Thymus (tissue), 11 donors: Measurements from ENCODE around the gene UBN2. TPM values are rescaled to one million over a fixed set of nuclear protein-coding genes. Genes with fewer than 3 reads are reported as not detected.
"Not testable (repeated sequence)": the region's sequence is repeated elsewhere in the genome, so short reads cannot be mapped to it uniquely, and the experiment has no call there.

ENCODE experiments used
- DNase-seq, 9 donors: peaks; one replicate each; pipeline ENCODE4 v3.0.0-alpha.2; 2013; ENCODE audit warnings: low spot score in 9 of 9, low read depth in 6 of 9, missing footprints in 1 of 9
- H3K27ac ChIP-seq, 2 donors: one replicate each; pipeline ENCODE4 v1.5.1; 2013; ENCODE audit warnings: control low read depth in 1 of 2, low read depth in 1 of 2, low read length in 1 of 2, mild to moderate bottlenecking in 1 of 2, moderate library complexity in 1 of 2
- H3K27me3 ChIP-seq, 2 donors: one replicate each; pipeline ENCODE4 v1.5.1; 2013; ENCODE audit warnings: low read length in 1 of 2; ENCODE audit not compliant: control insufficient read depth in 2 of 2, insufficient read depth in 1 of 2
- H3K36me3 ChIP-seq, 2 donors: one replicate each; pipeline ENCODE4 v1.5.1; 2013; ENCODE audit warnings: low read length in 1 of 2, mild to moderate bottlenecking in 1 of 2, moderate library complexity in 1 of 2; ENCODE audit not compliant: control insufficient read depth in 2 of 2, insufficient read depth in 2 of 2
- H3K4me1 ChIP-seq, 2 donors: one replicate each; pipeline ENCODE4 v1.5.1; 2013; ENCODE audit warnings: low read length in 2 of 2; ENCODE audit not compliant: control insufficient read depth in 2 of 2, insufficient read depth in 2 of 2
- H3K4me3 ChIP-seq, 2 donors: one replicate each; pipeline ENCODE4 v1.5.1; 2013; ENCODE audit warnings: low read length in 2 of 2, control low read depth in 1 of 2, mild to moderate bottlenecking in 1 of 2
- H3K9me3 ChIP-seq, 2 donors: one replicate each; pipeline ENCODE4 v1.5.1; 2013; ENCODE audit warnings: low read length in 1 of 2, mild to moderate bottlenecking in 1 of 2; ENCODE audit not compliant: control insufficient read depth in 2 of 2, insufficient read depth in 1 of 2
- WGBS: extraction: QIAGEN DNeasy Blood & Tissue Kit; methylation state at CpG from one replicate; pipeline ENCODE4 v1.1.7; 2013; 5-methylcytosine and 5-hydroxymethylcytosine counted together
- polyA plus RNA-seq: library from polyadenylated mRNA; stranded (reverse); fragments of 200-250 nt; gene quantifications from one replicate; pipeline ENCODE4 v1.2.3, GENCODE V29; 2013
- total RNA-seq: library from RNA; stranded (reverse); fragments of 120-200 nt; gene quantifications from one replicate; pipeline ENCODE4 v1.2.4, GENCODE V29; 2013
- donor health status: healthy.

Gene UBN2
- total and polyA plus RNA-seq, 2 donors, result 3.8 to 4.3 TPM

DNA sequence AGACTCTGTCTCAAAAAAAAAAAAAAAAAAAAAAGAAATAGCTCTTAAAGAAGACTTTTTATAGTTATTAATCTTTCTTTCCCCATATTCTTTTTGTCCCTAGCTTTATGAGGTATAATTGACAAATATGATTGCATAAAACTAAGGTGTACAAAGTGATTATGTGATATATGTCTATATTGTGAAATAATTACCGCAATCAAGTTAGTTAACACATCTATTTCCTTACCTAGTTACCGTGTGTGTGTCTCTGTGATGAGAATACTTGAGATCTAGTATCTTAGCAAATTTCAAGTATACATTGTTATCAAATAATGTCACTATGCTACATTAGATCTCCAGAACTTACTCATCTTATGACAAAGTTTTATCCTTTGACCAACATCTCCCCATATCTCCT lies 30.7 kb upstream of the UBN2 start:
- no peak for DNase-seq
- H3K36me3 ChIP-seq, result no peaks in the 10 kb centered on the region
- no peaks in the 10 kb centered on the region for H3K4me1 ChIP-seq
- no peaks in the 10 kb centered on the region for H3K9me3 ChIP-seq
- no peak overlapping the region for H3K27ac ChIP-seq
- no peaks in the 10 kb centered on the region for H3K27me3 ChIP-seq
- WGBS, result 97% methylated on average over 2 of the region's 2 CpGs
- no peak overlapping the region for H3K4me3 ChIP-seq

DNA sequence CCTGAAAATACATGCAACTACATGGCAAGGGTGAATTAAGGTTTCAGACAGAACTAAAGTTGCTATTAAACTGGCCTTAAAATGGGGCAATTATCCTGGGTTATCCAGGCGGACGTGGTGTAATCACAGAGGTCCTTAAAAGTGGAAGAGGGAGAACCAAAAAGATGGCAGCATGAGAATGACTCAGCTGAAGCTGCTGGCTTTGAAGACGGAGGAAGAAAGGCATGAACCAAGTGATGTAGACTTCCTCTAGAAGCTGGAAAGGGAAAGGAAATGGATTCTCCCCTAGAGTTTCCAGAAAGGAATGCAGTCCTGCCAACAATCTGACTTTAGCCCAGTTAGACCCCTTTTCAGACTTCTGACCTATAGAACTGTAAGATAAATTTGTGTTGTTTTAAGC lies 27.0 kb upstream of the UBN2 start:
- WGBS, result 94% methylated on average over 3 of the region's 3 CpGs
- H3K27me3 ChIP-seq, result no peaks in the 10 kb centered on the region
- H3K4me3 ChIP-seq, result no peak overlapping the region
- no peaks in the 10 kb centered on the region for H3K4me1 ChIP-seq
- H3K9me3 ChIP-seq, result no peaks in the 10 kb centered on the region
- H3K27ac ChIP-seq, result no peak overlapping the region
- no peaks in the 10 kb centered on the region for H3K36me3 ChIP-seq
- no peak for DNase-seq

- Histone ChIP-seq H3K4me3 (no peak overlapping the region), H3K4me1 (no peaks in the 10 kb centered on the region), H3K27me3 (no peaks in the 10 kb centered on the region), H3K36me3 (no peaks in the 10 kb centered on the region), H3K27ac (no peak overlapping the region), H3K9me3 (no peaks in the 10 kb centered on the region)
- DNase-seq, result no peak
These were observed 25.2 kb upstream of the UBN2 start for GRCh38 chr7:139205843-139206242.

GRCh38 chr7:139212133-139212532 lies 18.9 kb upstream of the UBN2 start:
- DNase-seq, result no peak
- no peaks in the 10 kb centered on the region for H3K36me3 ChIP-seq
- no peak overlapping the region for H3K4me3 ChIP-seq
- 96% methylated on average over 2 of the region's 2 CpGs for WGBS
- no peaks in the 10 kb centered on the region for H3K9me3 ChIP-seq
- H3K4me1 ChIP-seq, result no peaks in the 10 kb centered on the region
- H3K27ac ChIP-seq, result no peak overlapping the region
- no peaks in the 10 kb centered on the region for H3K27me3 ChIP-seq

DNA sequence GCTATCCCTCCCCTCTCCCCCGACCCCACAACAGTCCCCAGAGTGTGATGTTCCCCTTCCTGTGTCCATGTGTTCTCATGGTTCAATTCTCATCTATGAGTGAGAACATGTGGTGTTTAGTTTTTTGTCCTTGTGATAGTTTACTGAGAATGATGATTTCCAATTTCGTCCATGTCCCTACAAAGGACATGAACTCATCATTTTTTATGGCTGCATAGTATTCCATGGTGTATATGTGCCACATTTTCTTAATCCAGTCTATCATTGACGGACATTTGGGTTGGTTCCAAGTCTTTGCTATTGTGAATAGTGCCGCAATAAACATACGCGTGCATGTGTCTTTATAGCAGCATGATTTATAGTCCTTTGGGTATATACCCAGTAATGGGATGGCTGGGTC lies 17.5 kb upstream of the UBN2 start:
- WGBS, result 93% methylated on average over 6 of the region's 6 CpGs
- not testable (repeated sequence) for H3K27me3 ChIP-seq, DNase-seq, H3K4me1 ChIP-seq, H3K4me3 ChIP-seq, H3K27ac ChIP-seq, H3K36me3 ChIP-seq, H3K9me3 ChIP-seq

GRCh38 chr7:139218173-139218572 lies 12.9 kb upstream of the UBN2 start:
- Histone ChIP-seq H3K27ac (no peak overlapping the region), H3K9me3 (no peaks in the 10 kb centered on the region), H3K4me1 (no peaks in the 10 kb centered on the region), H3K27me3 (no peaks in the 10 kb centered on the region), H3K36me3 (no peaks in the 10 kb centered on the region), H3K4me3 (no peak overlapping the region)
- DNase-seq, result no peak
- 97% methylated on average over 1 of the region's 1 CpG for whole genome bisulfite sequencing

DNA sequence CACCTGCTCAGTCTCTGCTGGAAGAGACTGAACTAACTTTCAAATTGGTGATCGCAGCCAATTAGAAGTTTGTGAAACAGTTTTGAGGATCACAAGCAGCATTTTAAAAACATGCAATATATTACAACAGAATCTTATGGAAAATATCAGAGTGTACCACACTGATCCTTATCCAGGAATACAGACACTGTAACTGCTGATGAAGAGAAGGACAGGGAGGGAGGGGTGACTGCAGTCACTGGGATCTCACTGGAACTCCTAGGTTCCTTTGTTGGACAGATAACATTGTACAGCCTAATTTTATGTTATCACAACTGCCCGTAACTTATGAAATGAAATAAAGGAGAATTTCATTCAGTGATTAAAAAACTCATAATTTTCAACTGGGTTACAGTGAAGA lies 6.8 kb upstream of the UBN2 start:
- Histone ChIP-seq H3K27ac (no peak overlapping the region), H3K9me3 (no peaks in the 10 kb centered on the region), H3K27me3 (no peaks in the 10 kb centered on the region), H3K4me1 (no peaks in the 10 kb centered on the region), H3K4me3 (no peak overlapping the region), H3K36me3 (no peaks in the 10 kb centered on the region)
- 98% methylated on average over 2 of the region's 2 CpGs for WGBS
- no peak for DNase-seq

DNA sequence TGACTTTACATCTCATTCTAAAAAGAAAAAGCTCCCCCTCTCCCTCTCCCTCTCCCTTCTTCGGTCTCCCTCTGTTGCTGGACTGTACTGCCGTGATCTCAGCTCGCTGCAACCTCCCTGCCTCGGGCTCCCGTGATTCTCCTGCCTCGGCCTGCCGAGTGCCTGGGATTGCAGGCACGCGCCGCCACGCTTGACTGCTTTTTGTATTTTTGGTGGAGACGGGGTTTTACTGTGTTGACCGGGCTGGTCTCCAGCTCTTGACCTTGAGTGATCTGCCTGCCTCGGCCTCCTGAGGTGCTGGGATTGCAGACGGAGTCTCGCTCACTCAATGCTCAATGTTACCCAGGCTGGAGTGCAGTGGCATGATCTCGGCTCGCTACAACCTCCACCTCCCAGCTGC lies 6.2 kb upstream of the UBN2 start:
- H3K9me3 ChIP-seq, DNase-seq, H3K4me1 ChIP-seq, H3K27me3 ChIP-seq, H3K27ac ChIP-seq, H3K36me3 ChIP-seq, H3K4me3 ChIP-seq: not testable (repeated sequence)
- WGBS, result 96% methylated on average over 18 of the region's 18 CpGs

DNA sequence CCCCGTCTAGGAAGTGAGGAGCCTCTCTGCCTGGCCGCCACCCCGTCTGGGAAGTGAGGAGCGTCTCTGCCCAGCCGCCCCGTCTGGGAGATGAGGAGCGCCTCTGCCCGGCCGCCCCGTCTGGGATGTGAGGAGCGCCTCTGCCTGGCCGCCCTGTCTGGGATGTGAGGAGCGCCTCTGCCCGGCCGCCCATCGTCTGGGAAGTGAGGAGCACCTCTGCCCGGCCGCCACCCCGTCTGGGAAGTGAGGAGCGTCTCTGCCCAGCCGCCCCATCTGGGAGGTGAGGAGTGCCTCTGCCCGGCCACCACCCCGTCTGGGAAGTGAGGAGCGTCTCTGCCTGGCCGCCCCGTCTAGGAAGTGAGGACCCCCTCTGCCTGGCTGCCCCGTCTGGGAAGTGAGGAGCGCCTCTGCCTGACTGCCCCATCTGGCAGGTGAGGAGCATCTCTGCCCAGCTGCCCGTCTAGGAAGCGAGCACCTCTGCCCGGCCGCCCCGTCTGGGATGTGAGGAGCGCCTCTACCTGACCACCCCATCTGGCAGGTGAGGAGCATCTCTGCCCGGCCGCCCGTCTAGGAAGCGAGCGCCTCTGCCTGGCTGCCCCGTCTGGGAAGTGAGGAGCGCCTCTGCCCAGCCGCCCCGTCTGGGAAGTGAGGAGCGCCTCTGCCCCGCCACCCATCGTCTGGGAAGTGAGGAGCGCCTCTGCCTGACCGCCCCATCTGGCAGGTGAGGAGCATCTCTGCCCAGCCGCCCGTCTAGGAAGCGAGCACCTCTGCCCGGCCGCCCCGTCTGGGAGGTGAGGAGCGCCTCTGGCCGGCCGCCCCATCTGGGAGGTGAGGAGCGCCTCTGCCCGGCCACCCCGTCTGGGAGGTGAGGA lies 5.5 kb upstream of the UBN2 start:
- not testable (repeated sequence) for H3K9me3 ChIP-seq, H3K36me3 ChIP-seq, H3K4me1 ChIP-seq, DNase-seq, H3K27ac ChIP-seq, H3K4me3 ChIP-seq, H3K27me3 ChIP-seq
- 96% methylated on average over 60 of the region's 60 CpGs for WGBS
